ENCODE results near the gene PRKCB.

DNA sequence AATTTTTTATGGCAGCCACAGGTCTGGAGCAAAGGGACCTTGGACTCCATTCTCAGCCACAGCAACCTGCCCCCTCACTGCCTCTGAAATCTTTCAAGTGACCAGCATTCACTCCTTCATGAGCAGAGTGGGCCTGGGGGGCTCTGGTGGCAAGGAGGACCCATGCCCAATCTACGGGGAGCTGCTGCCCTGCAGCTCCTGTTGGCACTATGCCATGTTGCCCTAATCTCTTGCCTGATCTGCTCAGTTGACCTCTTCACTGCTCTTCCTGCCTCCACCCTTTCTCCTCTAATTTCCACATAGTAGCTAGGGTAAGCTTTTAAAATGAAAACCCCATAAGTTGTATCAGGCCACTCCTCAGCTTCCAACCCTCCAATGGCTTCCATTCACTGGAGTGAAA lies 2.9 kb upstream of the PRKCB start:
- TF ChIP-seq, protein P1, sequence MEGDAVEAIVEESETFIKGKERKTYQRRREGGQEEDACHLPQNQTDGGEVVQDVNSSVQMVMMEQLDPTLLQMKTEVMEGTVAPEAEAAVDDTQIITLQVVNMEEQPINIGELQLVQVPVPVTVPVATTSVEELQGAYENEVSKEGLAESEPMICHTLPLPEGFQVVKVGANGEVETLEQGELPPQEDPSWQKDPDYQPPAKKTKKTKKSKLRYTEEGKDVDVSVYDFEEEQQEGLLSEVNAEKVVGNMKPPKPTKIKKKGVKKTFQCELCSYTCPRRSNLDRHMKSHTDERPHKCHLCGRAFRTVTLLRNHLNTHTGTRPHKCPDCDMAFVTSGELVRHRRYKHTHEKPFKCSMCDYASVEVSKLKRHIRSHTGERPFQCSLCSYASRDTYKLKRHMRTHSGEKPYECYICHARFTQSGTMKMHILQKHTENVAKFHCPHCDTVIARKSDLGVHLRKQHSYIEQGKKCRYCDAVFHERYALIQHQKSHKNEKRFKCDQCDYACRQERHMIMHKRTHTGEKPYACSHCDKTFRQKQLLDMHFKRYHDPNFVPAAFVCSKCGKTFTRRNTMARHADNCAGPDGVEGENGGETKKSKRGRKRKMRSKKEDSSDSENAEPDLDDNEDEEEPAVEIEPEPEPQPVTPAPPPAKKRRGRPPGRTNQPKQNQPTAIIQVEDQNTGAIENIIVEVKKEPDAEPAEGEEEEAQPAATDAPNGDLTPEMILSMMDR (IDR thresholded peaks at IDR 0.05; ENCODE audit: poor library complexity, severe bottlenecking), result no peak
- no peak for TF ChIP-seq EP300 (conservative IDR thresholded peaks at IDR 0.05; ENCODE audit: poor library complexity, severe bottlenecking)
- TF ChIP-seq, protein P2, sequence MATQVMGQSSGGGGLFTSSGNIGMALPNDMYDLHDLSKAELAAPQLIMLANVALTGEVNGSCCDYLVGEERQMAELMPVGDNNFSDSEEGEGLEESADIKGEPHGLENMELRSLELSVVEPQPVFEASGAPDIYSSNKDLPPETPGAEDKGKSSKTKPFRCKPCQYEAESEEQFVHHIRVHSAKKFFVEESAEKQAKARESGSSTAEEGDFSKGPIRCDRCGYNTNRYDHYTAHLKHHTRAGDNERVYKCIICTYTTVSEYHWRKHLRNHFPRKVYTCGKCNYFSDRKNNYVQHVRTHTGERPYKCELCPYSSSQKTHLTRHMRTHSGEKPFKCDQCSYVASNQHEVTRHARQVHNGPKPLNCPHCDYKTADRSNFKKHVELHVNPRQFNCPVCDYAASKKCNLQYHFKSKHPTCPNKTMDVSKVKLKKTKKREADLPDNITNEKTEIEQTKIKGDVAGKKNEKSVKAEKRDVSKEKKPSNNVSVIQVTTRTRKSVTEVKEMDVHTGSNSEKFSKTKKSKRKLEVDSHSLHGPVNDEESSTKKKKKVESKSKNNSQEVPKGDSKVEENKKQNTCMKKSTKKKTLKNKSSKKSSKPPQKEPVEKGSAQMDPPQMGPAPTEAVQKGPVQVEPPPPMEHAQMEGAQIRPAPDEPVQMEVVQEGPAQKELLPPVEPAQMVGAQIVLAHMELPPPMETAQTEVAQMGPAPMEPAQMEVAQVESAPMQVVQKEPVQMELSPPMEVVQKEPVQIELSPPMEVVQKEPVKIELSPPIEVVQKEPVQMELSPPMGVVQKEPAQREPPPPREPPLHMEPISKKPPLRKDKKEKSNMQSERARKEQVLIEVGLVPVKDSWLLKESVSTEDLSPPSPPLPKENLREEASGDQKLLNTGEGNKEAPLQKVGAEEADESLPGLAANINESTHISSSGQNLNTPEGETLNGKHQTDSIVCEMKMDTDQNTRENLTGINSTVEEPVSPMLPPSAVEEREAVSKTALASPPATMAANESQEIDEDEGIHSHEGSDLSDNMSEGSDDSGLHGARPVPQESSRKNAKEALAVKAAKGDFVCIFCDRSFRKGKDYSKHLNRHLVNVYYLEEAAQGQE (IDR thresholded peaks at IDR 0.05; ENCODE audit: borderline replicate concordance), result no peak

Measured in neural cell (in vitro differentiated cells).